Keratinocyte (primary cell): ENCODE data around the gene PCDHGC4.

Source experiments
- EZH2 ChIP-seq: IDR thresholded peaks from one replicate; pipeline ENCODE4 v1.6.1; 2012; ENCODE audit warnings: inconsistent platforms, mild to moderate bottlenecking, low read length, moderate library complexity
- TF ChIP-seq, protein P1 (sequence below), 3 experiments: IDR thresholded peaks in 1 of 3; conservative IDR thresholded peaks in 1 of 3; optimal IDR thresholded peaks in 1 of 3; 2 replicates in 2 of 3; 3 replicates in 1 of 3; pipeline versions ENCODE3 to v1.5.1; 2011; ENCODE audit warnings: low read length in 3 of 3, mild to moderate bottlenecking in 3 of 3, moderate library complexity in 2 of 3, control low read depth in 1 of 3, inconsistent platforms in 1 of 3; ENCODE audit not compliant: insufficient read depth in 2 of 3; ENCODE audit errors: extremely low read depth in 1 of 3

GRCh38 chr5:141522301-141522700 lies 37.5 kb downstream of the PCDHGC4 start:
- TF ChIP-seq, protein P1, sequence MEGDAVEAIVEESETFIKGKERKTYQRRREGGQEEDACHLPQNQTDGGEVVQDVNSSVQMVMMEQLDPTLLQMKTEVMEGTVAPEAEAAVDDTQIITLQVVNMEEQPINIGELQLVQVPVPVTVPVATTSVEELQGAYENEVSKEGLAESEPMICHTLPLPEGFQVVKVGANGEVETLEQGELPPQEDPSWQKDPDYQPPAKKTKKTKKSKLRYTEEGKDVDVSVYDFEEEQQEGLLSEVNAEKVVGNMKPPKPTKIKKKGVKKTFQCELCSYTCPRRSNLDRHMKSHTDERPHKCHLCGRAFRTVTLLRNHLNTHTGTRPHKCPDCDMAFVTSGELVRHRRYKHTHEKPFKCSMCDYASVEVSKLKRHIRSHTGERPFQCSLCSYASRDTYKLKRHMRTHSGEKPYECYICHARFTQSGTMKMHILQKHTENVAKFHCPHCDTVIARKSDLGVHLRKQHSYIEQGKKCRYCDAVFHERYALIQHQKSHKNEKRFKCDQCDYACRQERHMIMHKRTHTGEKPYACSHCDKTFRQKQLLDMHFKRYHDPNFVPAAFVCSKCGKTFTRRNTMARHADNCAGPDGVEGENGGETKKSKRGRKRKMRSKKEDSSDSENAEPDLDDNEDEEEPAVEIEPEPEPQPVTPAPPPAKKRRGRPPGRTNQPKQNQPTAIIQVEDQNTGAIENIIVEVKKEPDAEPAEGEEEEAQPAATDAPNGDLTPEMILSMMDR (optimal IDR thresholded peaks at IDR 0.05 in 1 of 3, IDR thresholded peaks at IDR 0.05 in 1 of 3, conservative IDR thresholded peaks at IDR 0.05 in 1 of 3; ENCODE audit: extremely low read depth in 1 of 3, insufficient read depth in 2 of 3, low read length in 3 of 3), result no peak
- no peak for TF ChIP-seq EZH2
